DOHH2 (cell line): ENCODE data around the gene CPED1.

Source experiments
- EZH2phosphoT487 ChIP-seq: fragments of 200-600 bp; sonication (generic); IDR thresholded peaks from 2 replicates; pipeline ENCODE4 v1.6.1; 2017; ENCODE audit warnings: borderline replicate concordance, mild to moderate bottlenecking, antibody characterized with exemption, low read length, moderate library complexity, mixed read lengths
- TF ChIP-seq, protein P1 (sequence below): fragments of 200-600 bp; sonication (generic); IDR thresholded peaks from one replicate; pipeline ENCODE4 v1.5.1; 2014; ENCODE audit warnings: antibody characterized with exemption, mild to moderate bottlenecking, low read depth, low read length; ENCODE audit not compliant: poor library complexity, severe bottlenecking

DNA sequence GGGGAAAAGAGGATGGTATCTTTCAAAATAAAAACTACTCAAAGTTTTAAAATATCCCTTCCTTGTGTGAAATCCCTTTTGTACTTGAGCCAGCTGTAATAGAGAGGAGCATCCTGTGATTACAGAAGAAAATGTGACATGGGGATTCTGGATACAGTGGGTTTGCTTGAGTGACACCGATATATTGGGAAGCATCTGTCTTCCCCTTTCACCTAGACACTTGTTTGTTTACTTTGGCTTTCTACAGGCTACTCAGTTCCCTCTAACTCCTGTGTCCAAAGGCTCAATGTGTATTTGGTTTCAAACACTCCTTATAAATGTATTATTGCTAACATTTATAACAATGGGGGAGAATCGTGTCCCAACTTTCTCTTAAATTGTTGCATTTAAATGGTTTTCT is 24.4 kb downstream of the CPED1 start:
- TF ChIP-seq, protein P1, sequence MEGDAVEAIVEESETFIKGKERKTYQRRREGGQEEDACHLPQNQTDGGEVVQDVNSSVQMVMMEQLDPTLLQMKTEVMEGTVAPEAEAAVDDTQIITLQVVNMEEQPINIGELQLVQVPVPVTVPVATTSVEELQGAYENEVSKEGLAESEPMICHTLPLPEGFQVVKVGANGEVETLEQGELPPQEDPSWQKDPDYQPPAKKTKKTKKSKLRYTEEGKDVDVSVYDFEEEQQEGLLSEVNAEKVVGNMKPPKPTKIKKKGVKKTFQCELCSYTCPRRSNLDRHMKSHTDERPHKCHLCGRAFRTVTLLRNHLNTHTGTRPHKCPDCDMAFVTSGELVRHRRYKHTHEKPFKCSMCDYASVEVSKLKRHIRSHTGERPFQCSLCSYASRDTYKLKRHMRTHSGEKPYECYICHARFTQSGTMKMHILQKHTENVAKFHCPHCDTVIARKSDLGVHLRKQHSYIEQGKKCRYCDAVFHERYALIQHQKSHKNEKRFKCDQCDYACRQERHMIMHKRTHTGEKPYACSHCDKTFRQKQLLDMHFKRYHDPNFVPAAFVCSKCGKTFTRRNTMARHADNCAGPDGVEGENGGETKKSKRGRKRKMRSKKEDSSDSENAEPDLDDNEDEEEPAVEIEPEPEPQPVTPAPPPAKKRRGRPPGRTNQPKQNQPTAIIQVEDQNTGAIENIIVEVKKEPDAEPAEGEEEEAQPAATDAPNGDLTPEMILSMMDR = no peak
- no peak for TF ChIP-seq EZH2phosphoT487
